Measurements from ENCODE around the gene TOM1L1. TPM values are rescaled to one million over a fixed set of nuclear protein-coding genes. Genes with fewer than 3 reads are reported as not detected.

Gene TOM1L1
- total and polyA plus RNA-seq, 2 of the 8 experiments (the other 6 are each of a cell fraction or from before 2014, with no cell fraction given): 47.0 to 60.8 TPM

DNA sequence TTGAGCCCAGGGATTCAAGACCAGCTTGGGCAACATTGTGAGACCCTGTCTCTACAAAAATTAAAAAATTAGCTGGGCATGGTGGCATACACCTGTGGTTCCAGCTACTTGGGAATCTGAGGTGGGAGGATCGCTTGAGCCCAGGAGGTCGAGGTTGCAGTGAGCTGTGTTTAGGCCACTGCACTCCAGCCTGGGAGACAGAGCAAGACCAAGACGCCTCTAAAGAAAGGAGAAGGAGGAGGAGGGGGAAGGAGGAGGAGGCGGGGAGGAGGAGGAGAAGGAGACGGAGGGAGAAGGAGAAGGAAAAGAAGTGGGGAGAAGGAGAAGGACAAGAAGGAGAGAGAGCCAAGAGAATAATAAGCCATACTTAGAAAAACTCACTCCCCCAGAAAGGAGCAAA lies 103.8 kb downstream of the TOM1L1 start:
- CTCF ChIA-PET (ENCODE audit: partially characterized antibody): interaction anchor here (0.6 to 6.7 kb wide), 15 partner anchors 10 to 345 kb away, joined by 3 to 107 read pairs (median 4); no protein-coding TSS in a partner anchor
- no peak for TF ChIP-seq EZH2 (IDR thresholded peaks at IDR 0.05; ENCODE audit: low read depth, low read length, severe bottlenecking)
- no peak for TF ChIP-seq GABPA (IDR thresholded peaks at IDR 0.05; ENCODE audit: borderline replicate concordance, insufficient read depth, low read length)
- no peak for TF ChIP-seq TCF12 (IDR thresholded peaks at IDR 0.05; ENCODE audit: low read depth, low read length)
- no peak for TF ChIP-seq HDAC6 (IDR thresholded peaks at IDR 0.05; ENCODE audit: low read depth, low read length)
- no peak for TF ChIP-seq CHD2 (IDR thresholded peaks at IDR 0.05; ENCODE audit: low read length)
- TF ChIP-seq, protein P1, sequence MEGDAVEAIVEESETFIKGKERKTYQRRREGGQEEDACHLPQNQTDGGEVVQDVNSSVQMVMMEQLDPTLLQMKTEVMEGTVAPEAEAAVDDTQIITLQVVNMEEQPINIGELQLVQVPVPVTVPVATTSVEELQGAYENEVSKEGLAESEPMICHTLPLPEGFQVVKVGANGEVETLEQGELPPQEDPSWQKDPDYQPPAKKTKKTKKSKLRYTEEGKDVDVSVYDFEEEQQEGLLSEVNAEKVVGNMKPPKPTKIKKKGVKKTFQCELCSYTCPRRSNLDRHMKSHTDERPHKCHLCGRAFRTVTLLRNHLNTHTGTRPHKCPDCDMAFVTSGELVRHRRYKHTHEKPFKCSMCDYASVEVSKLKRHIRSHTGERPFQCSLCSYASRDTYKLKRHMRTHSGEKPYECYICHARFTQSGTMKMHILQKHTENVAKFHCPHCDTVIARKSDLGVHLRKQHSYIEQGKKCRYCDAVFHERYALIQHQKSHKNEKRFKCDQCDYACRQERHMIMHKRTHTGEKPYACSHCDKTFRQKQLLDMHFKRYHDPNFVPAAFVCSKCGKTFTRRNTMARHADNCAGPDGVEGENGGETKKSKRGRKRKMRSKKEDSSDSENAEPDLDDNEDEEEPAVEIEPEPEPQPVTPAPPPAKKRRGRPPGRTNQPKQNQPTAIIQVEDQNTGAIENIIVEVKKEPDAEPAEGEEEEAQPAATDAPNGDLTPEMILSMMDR (IDR thresholded peaks at IDR 0.05; ENCODE audit: control extremely low read depth in 1 of 3, insufficient read depth in 1 of 3, low read depth in 1 of 3, low read length in 3 of 3): no peak
- TF ChIP-seq, protein P2, sequence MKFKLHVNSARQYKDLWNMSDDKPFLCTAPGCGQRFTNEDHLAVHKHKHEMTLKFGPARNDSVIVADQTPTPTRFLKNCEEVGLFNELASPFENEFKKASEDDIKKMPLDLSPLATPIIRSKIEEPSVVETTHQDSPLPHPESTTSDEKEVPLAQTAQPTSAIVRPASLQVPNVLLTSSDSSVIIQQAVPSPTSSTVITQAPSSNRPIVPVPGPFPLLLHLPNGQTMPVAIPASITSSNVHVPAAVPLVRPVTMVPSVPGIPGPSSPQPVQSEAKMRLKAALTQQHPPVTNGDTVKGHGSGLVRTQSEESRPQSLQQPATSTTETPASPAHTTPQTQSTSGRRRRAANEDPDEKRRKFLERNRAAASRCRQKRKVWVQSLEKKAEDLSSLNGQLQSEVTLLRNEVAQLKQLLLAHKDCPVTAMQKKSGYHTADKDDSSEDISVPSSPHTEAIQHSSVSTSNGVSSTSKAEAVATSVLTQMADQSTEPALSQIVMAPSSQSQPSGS (IDR thresholded peaks at IDR 0.05; ENCODE audit: low read length): no peak
- no peak for TF ChIP-seq EGR1 (IDR thresholded peaks at IDR 0.05; ENCODE audit: borderline replicate concordance, low read depth, low read length)
- TF ChIP-seq, protein P3, sequence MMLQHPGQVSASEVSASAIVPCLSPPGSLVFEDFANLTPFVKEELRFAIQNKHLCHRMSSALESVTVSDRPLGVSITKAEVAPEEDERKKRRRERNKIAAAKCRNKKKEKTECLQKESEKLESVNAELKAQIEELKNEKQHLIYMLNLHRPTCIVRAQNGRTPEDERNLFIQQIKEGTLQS (IDR thresholded peaks at IDR 0.05; ENCODE audit: insufficient read depth, low read depth, low read length): no peak

More for the DNA sequence above, 103.8 kb downstream of the TOM1L1 start:
- Histone ChIP-seq H3K23ac (ENCODE audit: insufficient read length) (no peak overlapping the region), H2BK20ac (ENCODE audit: low read length) (no peak overlapping the region), H2AK5ac (ENCODE audit: low read depth, low read length) (no peak overlapping the region), H3K56ac (replicated peaks; ENCODE audit: insufficient read length, low read depth, low read length) (no peak overlapping the region), H4K91ac (replicated peaks; ENCODE audit: insufficient read length, low read length) (no peak overlapping the region), H3K4ac (replicated peaks; ENCODE audit: insufficient read length, low read depth, low read length) (no peak overlapping the region), H2BK15ac (ENCODE audit: low read length) (no peak overlapping the region), H4K20me1 (replicated peaks in 1 of 2; ENCODE audit: control insufficient read depth in 1 of 2, insufficient read depth in 2 of 2, low read length in 2 of 2) (no peaks in the 10 kb centered on the region), H3K9ac (replicated peaks in 1 of 4; ENCODE audit: extremely low read depth in 1 of 4, low read depth in 3 of 4, low read length in 3 of 4) (no peak overlapping the region), H3K27ac (ENCODE audit: low read depth, low read length) (no peak overlapping the region), H3K36me3 (ENCODE audit: control insufficient read depth in 2 of 4, insufficient read depth in 4 of 4, low read length in 3 of 4) (peaks cover 0 to 7% (median 0%) of the 10 kb centered on the region in 4 experiments; a peak in 1 of 8 replicates), H3K9me3 (ENCODE audit: insufficient read depth in 2 of 2, low read depth in 1 of 2, low read length in 1 of 2) (no peaks in the 10 kb centered on the region), H4K8ac (ENCODE audit: extremely low read depth, insufficient read depth, low read length) (no peak overlapping the region), H2BK12ac (ENCODE audit: low read depth, low read length) (no peak overlapping the region), H3K79me2 (ENCODE audit: control insufficient read depth in 1 of 2, insufficient read depth in 2 of 2, low read length in 2 of 2) (no peaks in the 10 kb centered on the region), H3K4me2 (ENCODE audit: insufficient read depth in 1 of 2, low read depth in 2 of 2, low read length in 2 of 2) (no peak overlapping the region), H3K14ac (ENCODE audit: insufficient read length) (no peak overlapping the region), H2BK5ac (ENCODE audit: low read depth, low read length) (no peak overlapping the region), H3K79me1 (ENCODE audit: low read depth, low read length) (no peaks in the 10 kb centered on the region), H3K18ac (ENCODE audit: extremely low read depth, low read length) (no peak overlapping the region), H3K4me3 (ENCODE audit: extremely low read depth in 1 of 4, insufficient read depth in 2 of 4, low read depth in 3 of 4, low read length in 4 of 4) (no peak overlapping the region), H3K27me3 (replicated peaks in 1 of 4; ENCODE audit: control insufficient read depth in 3 of 4, extremely low read depth in 1 of 4, insufficient read depth in 3 of 4, low read length in 3 of 4) (no peaks in the 10 kb centered on the region), H4K5ac (ENCODE audit: insufficient read length, low read depth, low read length) (no peak overlapping the region), H2AFZ (ENCODE audit: low read length) (no peak overlapping the region), H2BK120ac (replicated peaks; ENCODE audit: low read depth, low read length) (no peak overlapping the region), H3K4me1 (replicated peaks in 1 of 4; ENCODE audit: control insufficient read depth in 3 of 4, insufficient read depth in 4 of 4, low read length in 3 of 4) (no peaks in the 10 kb centered on the region), H3K23me2 (ENCODE audit: low read depth, low read length) (no peaks in the 10 kb centered on the region)
- FAIRE-seq: no peak
- POLR2A ChIA-PET (ENCODE audit: partially characterized antibody): no interaction called here
- WGBS, 2 experiments (ENCODE audit: extremely low coverage in 1 of 2, insufficient coverage in 1 of 2, insufficient read length in 1 of 2, insufficient replicate concordance in 2 of 2, low coverage in 1 of 2, low lambda C conversion rate in 2 of 2, missing lambda C conversion rate in 1 of 2): 59% methylated on average over 4 of the region's 5 CpGs; no CpG with 5 or more reads in 1 of the 2 experiments
- DNase-seq (ENCODE audit: low read depth in 1 of 2, low spot score in 2 of 2): no peak
